H1 (cell line): ENCODE measurements around the gene FBN3. TPM values are rescaled to one million over a fixed set of nuclear protein-coding genes. Genes with fewer than 3 reads are reported as not detected.

ENCODE experiments used
- CHD7 ChIP-seq: fragments of 300-600 bp; sonication (generic); IDR thresholded peaks from 2 replicates; pipeline ENCODE4 v1.7.1; 2012; ENCODE audit warnings: low read length, moderate library complexity, mild to moderate bottlenecking, inconsistent platforms; ENCODE audit not compliant: insufficient replicate concordance
- FOSL1 ChIP-seq: IDR thresholded peaks from 2 replicates; pipeline ENCODE4 v1.6.1; 2011; ENCODE audit warnings: mild to moderate bottlenecking, low read depth, low read length, moderate library complexity; ENCODE audit not compliant: insufficient read depth
- GABPA ChIP-seq: IDR thresholded peaks from 2 replicates; pipeline ENCODE4 v1.6.1; 2011; ENCODE audit warnings: mild to moderate bottlenecking, low read length, moderate library complexity, borderline replicate concordance; ENCODE audit not compliant: insufficient read depth
- HDAC2 ChIP-seq, 2 experiments: fragments of 300-600 bp in 1 of 2; sonication (generic) in 1 of 2; IDR thresholded peaks; 2 replicates each; pipeline ENCODE4 v1.6.1; 2011 to 2012; ENCODE audit warnings: low read depth in 2 of 2, low read length in 2 of 2, mild to moderate bottlenecking in 2 of 2, moderate library complexity in 2 of 2, borderline replicate concordance in 1 of 2, inconsistent platforms in 1 of 2
- NANOG ChIP-seq: IDR thresholded peaks from 2 replicates; pipeline ENCODE4 v1.6.1; 2011; ENCODE audit warnings: low read length, low read depth, mild to moderate bottlenecking, inconsistent platforms; ENCODE audit not compliant: insufficient read depth, poor library complexity, severe bottlenecking
- polyA plus RNA-seq, 7 experiments: library from polyadenylated mRNA; depleted of rRNA in 3 of 7; stranded (reverse) in 5 of 7; unstranded in 2 of 7; fragments of >200 nt in 5 of 7; fragments of 200-250 nt in 2 of 7; gene quantifications; 1 replicate in 5 of 7; 2 replicates in 1 of 7; 4 replicates in 1 of 7; pipeline versions ENCODE4 v1.2.1 to v1.2.3, GENCODE V29; 2011 to 2013; ENCODE audit warnings: missing spikeins in 2 of 7, mixed read lengths in 2 of 7
- total RNA-seq: library from RNA; stranded (reverse); fragmentation: NEBNext Ultra II Directional; extraction: Animal tissue kit (Norgen Biotek cat#: 25700); gene quantifications from 2 replicates; pipeline ENCODE4 v1.2.1, GENCODE V29; 2021

FBN3 gene
- total and polyA plus RNA-seq, 2 of the 8 experiments (the other 6 are each of a cell fraction or from before 2014, with no cell fraction given) = 37.1 to 38.7 TPM

GRCh38 chr19:8109890-8110662 lies 39.3 kb downstream of the FBN3 start (continued):
- TF ChIP-seq CHD7 = no peak
- no peak for TF ChIP-seq HDAC2 (IDR thresholded peaks at IDR 0.05; ENCODE audit: borderline replicate concordance in 1 of 2, low read depth in 2 of 2, low read length in 2 of 2)
- no peak for TF ChIP-seq NANOG
- TF ChIP-seq GABPA = no peak
- TF ChIP-seq FOSL1 = no peak
